Measurements from ENCODE around the gene DNAI4.
"Not testable (repeated sequence)": the region's sequence is repeated elsewhere in the genome, so short reads cannot be mapped to it uniquely, and the experiment has no call there.

The DNAI4 gene

DNA sequence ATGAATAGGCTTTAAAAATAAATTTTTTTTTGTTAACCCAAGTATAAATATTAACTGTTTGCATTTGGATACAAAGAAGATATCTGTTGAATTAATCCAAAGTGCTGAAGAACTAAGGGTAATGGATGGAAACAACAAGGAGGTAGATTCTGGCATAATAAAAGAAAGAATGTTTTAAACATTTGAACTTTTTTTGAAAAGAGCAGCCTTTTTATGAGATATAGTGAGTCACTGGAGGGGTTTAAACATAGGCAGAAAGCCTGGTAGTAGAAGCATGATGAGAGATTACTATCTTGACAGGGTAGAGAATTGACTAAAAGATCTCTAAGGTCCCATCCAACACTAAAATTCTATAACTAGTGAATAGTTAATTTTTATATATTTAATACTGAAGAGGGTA, 2.9 kb upstream of the DNAI4 start:
- DNase-seq (ENCODE audit: low spot score): no peak

DNA sequence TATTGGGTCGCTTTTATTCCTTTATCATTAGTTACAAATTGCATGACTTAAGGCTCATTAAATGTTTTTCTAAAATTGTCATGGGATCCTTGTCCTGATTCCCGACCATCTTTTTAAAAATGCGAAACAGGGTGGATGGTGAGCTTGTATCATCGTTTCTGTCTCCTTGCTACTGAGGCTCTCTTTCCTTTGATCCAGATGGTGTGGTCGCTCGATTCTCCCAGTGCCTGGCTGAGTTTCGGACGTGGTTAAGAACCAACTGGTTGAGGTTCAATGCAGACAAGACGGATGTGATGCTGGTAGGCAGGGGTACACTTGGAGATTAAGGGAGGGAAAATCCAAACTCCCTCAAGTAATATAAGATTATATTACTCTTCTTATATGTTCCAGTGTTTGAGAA, 1.3 kb upstream of the DNAI4 start:
- DNase-seq (ENCODE audit: low spot score): peak; percentile 21

DNA sequence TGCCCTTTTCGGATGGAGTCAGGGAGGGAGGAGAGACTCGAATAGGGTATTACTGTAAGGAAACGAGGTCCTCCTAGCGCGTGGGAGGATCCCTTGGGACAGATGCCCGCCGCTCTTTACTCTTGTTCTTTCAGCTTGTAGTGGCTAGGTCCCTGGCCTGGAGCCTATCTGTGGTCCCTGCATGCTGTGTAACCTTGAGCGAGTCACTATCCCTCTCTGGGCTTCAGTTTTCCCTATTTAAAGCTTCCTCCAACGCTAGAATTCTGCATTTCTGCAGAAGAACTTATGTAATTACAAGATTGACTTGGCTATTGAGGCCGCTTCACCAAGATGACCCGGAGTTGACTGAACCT, 878 bp upstream of the DNAI4 start:
- DNase-seq (ENCODE audit: low spot score): no peak

DNA sequence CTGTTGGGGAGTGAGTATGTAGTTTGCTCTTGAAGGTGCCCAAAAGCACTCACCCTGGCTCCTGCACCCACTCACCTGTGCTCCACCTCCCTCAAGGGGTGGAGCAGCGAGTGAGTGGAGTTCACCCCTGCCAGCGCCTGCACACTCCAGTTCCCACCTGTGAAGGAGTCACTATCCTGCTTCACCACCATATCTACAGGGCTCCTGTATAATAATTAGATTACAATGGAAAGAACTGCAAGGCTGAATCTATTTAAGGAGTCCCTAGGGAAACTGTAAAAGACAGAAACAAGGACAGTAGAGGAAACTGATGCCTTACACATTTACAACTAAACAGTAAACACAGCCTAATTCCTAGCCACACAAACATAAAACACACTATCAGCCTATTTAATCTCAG, 4.1 kb downstream of the DNAI4 start:
- no peak for DNase-seq (ENCODE audit: low spot score)

DNA sequence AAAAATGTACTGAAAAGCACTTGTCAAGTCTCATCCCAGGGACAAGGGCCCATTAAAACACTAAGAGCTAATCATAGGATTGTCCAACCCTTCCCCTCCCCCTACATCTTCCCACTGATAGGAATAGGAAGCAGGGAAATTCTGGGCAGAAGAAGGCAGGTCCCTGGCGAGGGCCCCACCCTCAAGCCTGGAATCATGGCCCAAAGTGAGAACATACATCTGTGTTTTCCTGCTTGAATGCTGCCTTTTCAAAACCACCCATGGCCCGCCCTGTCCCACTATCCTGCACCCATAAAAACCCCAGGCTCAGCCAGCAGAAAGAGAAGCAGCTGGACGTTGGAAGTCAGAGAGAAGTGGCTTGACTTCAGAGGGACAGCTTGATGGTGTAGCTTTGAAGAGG, 4.8 kb downstream of the DNAI4 start:
- DNase-seq (ENCODE audit: low spot score): no peak

DNA sequence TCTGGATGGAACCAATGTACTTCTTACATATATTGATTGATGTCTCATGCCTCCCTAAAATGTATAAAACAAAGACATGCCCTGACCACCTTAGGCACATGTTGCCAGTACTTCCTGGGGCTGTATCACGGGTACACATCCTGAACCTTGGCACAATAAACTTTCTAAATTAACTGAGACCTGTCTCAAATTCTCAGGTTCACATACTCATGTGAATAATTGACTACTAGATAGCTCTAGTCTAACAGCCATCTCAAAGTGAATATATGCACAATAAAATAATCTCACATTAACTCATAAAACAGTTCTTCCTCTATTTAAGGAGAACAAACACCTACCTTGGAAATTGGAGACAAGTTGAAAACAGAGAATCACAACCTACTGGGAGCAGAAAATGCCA, 5.6 kb downstream of the DNAI4 start:
- no peak for DNase-seq (ENCODE audit: low spot score)

DNA sequence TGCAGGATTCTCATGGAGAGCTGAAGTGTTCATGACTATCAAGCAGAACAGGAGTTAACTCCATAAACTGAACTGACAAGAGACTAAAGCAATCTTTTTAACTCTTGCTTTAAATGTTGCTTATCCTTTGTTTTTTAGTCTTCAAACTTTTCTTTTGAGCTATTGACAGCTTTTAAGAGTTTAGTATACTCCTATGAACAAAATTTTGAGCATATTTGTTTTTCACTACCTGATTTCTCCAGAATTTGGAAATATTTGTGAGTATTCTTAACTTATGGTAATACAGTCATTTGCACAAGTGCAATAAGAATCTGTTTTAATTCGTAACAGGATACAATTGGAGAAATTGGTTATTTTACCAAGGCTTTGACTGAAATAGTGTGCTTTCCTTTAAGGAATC, 7.2 kb downstream of the DNAI4 start:
- DNase-seq (ENCODE audit: low spot score): no peak

DNA sequence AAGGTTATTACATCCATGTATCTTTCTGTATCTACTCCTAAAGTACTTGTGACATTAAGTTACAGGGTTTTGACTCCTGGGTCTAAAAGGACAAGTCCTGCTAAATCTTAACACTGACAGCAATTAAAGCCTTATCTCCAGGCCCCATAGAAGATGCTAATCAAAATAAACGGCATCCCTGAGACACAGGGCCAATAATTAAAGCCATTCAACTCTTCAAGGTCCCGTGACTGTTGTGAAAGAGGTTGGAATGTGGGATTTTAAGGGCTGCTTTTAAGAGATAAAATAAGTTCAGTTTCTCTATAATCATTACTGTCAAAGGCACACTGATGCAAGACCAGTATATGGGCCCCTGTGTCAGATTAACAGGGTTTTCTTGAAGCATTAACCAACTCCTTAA, 8.3 kb downstream of the DNAI4 start:
- no peak for DNase-seq (ENCODE audit: low spot score)

DNA sequence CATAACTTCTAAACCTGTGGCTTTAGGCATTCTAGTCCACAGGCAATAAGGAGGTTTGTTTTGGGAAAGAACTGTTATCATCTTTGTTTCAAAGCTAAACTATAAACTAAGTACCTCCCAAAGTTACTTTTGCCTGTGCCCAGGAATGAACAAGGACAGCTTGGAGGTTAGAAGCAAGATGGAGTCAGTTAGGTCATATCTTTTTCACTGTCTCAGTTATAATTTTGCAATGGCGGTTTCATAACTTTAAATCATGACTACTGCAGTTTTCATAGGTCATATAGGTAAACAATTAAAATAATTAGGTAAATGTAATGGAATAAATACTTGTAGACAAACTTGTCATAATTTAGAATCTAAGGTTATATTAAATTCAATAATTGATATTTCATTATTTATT, 9.5 kb downstream of the DNAI4 start:
- DNase-seq (ENCODE audit: low spot score): not testable (repeated sequence)

DNA sequence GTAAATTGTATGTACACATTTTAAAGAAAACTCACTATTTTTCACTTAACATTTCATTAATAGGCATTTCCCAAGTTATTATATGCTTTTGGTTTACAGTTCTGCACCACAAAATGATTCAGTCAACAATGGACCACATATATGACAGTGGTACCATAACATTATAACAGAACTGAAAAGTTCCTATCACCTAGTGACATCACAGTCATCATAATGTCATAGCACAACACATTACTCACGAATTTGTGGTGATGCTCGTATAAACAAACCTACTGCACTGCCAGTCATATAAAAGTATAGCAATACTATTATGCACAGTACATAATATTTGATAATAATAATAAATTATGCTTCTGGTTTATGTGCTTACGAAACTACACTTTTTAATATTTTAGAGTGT, 30.9 kb downstream of the DNAI4 start:
- DNase-seq (ENCODE audit: low spot score): no peak

DNA sequence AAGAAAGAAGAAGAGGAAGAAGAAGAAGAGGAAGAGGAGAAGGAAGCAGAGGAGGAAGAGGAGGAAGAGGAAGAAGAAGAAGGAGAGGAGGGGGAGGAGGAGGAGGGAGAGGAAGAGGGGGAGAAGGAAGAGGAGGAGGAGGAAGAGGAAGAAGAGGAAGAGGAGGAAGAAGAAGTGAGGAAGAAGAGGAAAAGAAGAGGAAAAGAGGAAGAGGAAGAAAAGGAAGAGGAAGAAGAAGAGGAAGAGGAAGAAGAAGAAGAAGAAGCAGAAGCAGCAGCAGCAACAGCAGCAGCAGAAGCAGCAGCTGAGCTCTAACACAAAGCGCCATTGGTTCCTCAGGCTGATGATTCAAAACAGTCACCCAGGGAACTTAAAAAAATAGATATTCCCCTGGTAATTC, 34.0 kb downstream of the DNAI4 start:
- no peak for DNase-seq (ENCODE audit: low spot score)

DNA sequence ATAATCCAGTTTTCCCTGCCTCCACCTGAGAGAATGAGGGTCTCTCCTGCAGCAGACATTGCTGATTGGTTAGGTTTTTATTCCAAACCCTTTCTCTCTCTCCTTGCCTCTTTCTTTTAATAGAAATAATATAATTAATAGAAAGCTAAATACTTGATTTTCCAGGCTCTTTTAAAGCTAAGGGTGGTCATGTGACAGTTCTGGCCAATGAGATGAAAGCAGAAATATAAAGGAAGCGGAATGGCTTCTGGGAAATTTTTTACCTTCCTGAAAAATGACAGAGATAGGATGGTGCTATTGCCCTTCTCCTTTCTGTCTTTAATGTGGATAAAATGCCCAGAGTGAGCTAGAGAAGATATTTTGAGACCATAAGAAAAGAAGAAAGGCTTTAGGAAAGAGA, 35.6 kb downstream of the DNAI4 start:
- no peak for DNase-seq (ENCODE audit: low spot score)

DNA sequence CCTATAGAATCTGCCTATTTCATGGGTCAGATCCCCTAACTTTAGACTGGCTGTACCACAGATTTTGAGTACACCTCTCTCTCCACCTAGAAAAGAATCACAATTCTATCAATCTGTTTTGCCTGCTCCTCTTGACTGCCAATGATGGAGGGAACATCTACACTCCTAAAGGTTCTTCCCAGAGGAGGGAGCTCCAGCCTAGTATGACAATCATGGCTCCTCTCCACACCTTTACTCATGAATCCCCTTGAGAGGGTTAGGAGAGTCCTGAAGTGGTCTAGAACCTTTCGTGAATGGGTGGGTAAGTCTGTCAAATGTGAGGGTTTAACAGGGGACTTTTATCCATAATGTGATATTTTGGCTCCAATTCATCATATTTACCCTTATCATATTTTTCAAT, 48.0 kb downstream of the DNAI4 start:
- DNase-seq (ENCODE audit: low spot score): no peak

DNA sequence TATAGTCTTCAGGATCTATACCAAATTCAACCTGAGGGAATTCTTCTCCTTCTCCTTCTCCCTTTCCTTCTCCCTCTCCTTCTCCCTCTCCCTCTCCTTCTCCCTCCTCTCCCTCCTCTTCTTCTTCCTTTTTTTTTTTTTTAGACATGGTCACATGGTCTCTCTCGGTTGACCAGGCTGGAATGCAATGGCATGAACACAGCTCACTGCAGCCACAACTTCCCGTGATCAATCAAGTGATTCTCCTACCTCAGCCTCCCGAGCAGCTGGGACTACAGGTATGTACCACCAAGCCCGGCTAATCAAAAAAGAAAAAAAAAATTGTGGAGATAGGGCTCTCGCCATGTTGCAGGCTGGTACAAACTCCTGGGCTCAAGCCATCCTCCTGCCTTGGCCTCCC, 51.5 kb downstream of the DNAI4 start:
- no peak for DNase-seq (ENCODE audit: low spot score)

DNA sequence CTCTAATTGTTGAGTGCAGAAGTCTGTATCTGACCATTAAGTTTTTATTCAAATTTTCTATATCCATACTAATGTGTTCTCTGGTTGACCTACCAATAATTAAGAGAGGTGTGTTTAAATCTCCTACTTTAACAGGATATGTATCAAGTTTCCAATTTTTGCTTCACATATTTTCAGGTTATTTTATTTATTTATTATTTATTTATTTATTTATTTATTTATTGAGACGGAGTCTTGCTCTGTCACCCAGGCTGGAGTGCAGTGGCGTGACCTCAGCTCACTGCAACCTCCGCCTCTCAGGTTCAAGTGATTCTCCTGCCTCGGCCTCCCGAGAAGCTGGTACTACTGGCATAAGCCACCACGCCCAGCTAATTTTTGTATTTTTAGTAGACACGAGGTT, 52.6 kb downstream of the DNAI4 start:
- not testable (repeated sequence) for DNase-seq (ENCODE audit: low spot score)

DNA sequence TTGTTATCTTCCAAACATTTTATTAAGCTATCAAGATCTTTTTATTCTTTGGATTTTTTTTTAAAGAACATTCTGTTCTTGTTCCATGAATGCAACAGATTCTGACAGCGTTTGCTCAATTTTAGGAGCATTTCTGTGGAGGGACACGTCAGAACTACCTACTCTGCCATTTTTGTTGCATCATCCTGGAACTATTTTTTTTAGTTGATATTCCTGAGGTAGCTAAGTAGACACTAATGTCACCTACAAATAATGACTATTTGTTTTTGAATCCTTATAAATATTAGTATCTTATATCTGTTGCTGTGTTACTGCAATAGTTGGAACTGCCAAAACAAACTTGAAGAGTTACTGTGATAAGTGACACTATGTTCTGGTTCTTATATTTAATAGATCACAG, 57.2 kb downstream of the DNAI4 start:
- no peak for DNase-seq (ENCODE audit: low spot score)

DNA sequence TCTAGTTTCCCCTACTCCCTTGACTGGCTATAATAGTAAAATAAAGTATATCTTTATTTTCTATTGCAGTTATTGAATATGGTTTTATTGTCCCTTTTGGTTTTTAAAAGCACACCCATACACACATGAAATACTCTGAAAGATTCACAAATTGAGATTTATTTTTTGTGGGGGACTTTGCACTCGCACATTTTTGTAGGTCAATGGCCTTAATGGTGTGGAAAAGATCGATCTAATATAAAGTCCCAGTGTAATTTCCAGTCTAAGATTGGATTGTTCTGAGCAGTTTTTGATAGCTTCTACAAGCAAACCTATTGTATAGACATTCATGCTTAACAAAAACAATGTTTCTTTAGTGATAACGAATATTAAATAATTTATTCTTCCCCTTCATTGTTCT, 64.1 kb downstream of the DNAI4 start:
- no peak for DNase-seq (ENCODE audit: low spot score)

DNA sequence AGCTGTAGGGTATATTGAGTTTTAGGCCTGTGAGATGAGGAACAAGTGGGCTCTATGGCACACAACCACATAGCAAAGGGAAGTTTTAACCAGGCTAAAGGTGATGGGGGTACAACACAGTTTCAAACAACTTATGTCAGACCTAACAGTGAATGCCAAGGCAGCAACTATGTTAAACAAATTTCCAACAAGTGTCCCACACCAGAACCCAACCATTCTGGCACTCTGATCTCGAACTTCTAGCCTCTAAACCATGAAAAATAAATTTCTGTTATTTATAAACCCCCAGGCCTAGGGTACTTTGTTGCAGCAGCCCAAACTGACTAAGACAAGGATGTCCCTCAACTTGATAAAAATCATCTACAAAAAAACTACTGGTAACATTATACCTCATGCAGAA, 71.3 kb downstream of the DNAI4 start:
- DNase-seq (ENCODE audit: low spot score): no peak

DNA sequence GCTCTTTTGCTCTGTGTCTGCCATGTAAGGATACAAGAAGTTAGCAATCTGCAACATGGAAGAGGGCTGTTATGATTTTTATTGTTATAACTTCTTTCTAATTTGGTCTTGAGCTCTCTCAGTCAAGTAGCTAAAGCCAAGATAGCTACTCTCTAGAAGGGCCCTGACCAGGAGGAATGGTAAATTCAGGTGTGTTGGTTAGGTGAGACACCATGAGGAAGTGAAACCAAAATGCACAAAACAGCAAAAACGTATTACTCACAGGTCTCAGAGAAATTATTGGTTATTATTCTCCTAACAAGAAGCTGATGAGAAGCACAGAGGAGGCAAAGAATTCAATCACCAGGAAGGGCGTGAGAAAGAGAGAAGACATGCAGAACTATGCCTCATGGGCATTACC, 71.8 kb downstream of the DNAI4 start:
- DNase-seq (ENCODE audit: low spot score): no peak

DNA sequence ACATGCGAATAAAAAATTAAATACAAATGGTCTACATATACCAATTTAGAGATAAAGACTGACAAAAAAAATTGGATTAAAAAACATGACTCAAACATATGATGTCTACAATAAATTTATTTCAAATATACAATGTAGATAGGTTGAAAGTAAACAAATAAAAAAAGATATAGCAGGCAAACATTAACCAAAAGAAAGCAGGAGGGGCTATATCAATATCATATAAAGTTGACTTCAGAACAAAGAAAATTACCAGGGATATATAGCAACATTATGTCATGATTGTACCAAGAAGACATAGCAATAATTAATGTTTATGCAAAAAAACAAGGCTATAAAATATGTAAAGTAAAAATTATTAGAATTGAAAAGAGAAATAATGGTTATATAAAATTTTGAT, 73.7 kb downstream of the DNAI4 start:
- DNase-seq (ENCODE audit: low spot score): no peak

DNA sequence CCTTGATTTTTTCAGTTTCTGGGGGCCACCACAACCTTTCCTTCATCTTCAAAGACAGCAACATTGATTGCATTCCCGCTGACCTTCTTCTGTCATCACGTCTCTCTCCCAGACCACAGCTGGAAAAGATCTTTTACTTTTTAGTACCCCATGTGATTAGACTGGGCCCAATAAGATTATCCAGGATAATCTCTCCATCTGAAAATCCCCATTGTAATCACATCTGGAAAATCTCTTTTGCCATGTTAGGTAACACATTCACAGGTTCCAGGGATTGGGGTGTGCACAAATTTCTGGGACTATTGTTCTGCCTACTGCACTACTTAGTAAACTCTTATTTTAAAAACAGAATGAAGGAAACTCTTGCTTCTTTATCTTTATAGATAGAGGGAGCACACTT, 76.5 kb downstream of the DNAI4 start:
- DNase-seq (ENCODE audit: low spot score): no peak

DNA sequence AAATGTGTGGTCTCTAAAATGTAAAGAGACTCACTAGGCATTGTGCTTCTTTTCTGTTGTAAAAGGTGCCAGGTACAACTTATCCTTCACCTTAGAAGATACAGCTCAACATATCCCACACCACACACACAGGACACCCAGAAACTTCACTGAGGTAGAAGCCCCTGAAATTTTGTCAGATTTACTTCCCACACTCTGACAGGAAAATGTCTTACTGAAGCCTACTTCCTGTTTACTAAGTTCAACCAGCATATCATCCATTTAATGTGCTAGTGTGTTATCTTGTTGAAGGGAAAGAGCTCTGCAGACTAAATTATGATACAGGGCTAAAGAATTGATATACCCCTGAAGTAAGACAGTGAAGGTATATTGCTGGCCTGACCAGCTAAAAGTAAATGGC, 83.7 kb downstream of the DNAI4 start:
- DNase-seq (ENCODE audit: low spot score): no peak

DNA sequence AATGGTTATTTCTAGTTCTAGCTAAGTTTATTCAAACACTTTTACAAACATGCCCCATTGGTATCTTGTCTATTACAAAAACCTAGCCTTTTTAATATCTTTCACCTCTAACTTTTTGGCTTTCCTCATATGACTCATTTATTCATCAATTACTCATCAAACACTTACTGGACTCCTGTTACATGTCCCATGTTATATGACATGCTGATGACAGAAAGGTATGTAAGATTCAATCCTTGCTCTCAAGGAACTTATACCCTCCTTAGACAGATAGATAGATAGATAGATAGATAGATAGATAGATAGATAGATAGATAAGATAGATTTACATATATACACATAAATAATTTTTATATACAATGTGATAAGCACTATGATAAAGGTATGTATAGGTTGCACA, 89.7 kb downstream of the DNAI4 start:
- DNase-seq (ENCODE audit: low spot score): no peak

DNA sequence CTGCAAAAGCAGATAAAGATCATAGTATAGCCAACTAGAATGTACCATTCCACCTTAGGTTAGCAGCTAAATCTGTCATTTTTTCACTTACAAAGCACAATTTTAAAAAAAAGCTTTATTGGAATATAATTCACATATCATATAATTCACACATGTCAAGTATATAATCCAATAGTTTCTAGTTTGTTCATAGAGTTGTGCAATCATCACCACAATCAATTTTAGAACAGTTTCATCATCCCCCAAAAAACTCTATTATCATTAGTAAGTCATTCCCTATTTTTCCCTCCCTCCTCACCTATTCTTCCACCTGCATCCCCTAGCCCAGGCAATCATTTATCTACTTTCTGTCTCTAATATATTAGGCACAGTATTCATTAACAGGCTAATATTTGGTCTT, 91.5 kb downstream of the DNAI4 start:
- no peak for DNase-seq (ENCODE audit: low spot score)

DNA sequence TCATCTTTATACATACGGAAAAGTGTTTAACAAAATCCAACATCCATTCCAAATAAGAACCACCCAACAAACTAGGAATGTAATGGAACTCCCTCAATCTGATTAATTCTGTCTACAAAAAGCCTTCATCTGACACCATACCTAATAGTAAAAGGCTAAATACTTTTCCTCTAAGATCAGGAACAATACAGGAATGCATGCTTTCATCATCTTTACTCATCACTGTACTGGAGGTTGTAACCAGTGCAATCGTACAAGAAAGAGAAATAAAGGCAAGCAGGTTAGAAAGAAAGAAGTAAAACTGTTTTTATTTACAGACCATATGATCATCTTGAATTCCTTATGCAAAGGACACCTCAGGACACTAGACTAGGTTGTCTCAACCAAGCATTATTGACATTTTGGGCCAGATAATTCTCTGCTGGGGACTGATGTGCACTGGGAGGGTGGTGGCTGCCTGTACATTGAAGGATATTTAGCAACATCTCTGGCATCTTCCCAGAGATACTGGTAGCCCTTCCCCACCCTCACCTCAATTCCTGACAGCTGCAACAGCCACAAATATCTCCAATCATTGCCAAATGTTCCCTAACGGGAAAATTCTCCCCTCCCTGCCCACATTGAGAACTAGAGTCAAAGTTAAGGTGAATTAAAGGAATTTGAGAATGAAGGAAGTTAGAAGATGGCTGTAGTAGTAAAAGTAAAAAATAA, 93.0 kb downstream of the DNAI4 start:
- no peak for DNase-seq (ENCODE audit: low spot score)

Data from hematopoietic multipotent progenitor cell treated with erythropoietin and hydrocortisone succinate and interleukin-3 and kit ligand, for 17 days (in vitro differentiated cells).